SH-SY5Y (cell line): ENCODE results near the gene TMEM132A.

ENCODE experiments used
- GATA2 ChIP-seq: IDR thresholded peaks from 2 replicates; pipeline ENCODE4 v1.6.1; 2011; ENCODE audit warnings: mild to moderate bottlenecking, low read depth, low read length
- GATA3 ChIP-seq: IDR thresholded peaks from 2 replicates; pipeline ENCODE4 v1.6.1; 2011; ENCODE audit warnings: low read depth, mild to moderate bottlenecking, low read length, moderate library complexity

- no peak for TF ChIP-seq GATA3
- TF ChIP-seq GATA2: no peak
These were observed 1.4 kb upstream of the TMEM132A start for GRCh38 chr11:60922906-60923305.
